A549 treated with Mapracorat at 1 μM for 4 hours (cell line): ENCODE data around the gene RPL32. TPM values are rescaled to one million over a fixed set of nuclear protein-coding genes. Genes with fewer than 3 reads are reported as not detected.

Source experiments
- total RNA-seq: library from RNA; stranded (reverse); fragments of 200-300 nt; extraction: Qiagen RNA extraction; gene quantifications from 5 replicates; pipeline ENCODE4 v1.2.3, GENCODE V29; 2022

The RPL32 gene
- 2,272 to 2,528 TPM (median 2,363 TPM) in 5 replicates for total RNA-seq

DNA sequence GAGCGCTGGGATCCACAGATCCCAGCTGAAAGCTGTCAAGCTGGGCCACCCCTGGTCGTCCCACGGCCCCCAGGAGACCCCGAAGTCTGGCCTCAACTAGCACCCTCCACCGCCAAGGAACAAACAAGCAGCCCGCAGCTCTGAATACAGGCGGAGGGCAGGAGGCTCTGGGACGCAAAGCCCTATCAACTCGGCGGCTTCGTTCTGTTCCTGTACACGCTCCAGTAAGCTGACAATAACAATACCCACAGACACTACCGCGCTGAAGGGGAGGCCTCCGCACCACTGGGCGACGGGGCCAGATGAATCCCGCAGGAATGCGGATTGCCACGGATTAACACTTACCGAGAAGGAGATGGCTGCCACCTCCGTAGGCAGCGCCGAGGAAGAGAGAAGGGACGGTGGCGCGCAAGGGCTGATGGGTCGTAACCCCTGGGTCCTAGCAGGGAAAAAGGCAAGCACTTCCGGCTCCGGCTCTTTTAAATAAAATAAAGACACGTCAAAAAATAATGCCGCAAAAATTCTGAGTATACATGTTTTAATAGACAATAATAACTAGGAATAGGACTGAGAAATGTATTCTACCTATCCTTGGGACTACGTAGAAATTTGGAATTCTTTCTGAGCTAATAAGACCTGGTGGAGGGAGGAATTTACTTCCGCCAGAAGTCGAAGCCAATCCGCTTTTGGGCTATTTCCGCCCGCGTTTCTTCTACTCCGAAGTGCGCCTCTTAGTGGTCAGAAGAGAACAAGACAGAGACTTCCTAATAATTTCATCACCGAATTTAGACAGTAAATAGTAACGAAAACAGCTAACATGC is at the start of gene RPL32:
Gene RPL32, minus strand, starts transcription at position 417 of the 821 bp plus-strand sequence. CDS start 1,328 bp downstream, outside the sequence.

DNA sequence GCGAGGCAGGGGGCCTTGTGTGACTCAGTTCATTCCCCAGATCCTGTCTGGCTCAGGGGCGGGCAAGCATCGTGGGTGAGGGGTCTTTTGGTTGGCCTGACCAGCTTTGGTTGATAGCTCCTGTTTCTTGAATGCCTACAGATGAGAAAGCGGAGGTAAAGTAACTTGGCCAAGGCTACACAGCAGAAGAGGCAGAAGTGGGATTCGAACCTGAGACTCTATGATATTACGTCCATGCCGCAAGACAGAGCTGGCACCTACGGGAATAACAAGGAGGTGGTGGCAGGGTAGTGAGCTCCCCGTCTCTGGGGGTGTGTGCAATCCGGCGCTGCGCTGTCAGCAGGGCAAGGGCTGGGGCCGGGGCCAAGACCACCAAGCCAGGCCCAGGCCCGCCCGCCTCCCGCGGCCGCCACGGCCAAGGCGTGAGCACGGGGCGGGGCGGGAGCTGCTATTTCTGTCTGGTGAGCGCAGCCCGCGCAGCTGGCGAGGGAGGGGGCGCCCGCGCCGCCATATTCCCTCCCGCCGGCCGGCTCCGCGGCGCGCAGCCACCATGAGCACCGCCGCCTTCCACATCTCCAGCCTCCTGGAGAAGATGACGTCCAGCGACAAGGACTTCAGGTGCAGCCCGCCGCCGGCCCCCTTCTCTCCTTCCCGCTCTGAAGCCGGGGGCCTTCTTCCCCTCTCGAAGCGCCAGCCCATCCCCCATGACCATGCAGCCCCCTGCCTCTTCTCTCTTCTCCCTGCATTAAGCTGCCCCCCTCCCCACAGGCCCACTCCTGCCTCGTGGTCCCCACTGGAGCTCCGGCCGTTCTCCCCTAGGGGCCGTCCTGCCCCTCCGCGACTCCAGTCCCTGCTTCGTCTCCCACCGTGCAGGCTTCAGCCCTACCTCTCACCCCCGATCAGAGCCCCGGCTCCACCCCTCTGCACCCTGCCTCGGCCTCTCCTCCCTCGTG is 44.9 kb downstream of the RPL32 start, which contains the start of gene CAND2:
Gene CAND2, plus strand, starts transcription at position 510 of the 953 bp plus-strand sequence. Its CDS starts 41 bp downstream, at position 551.

Other genes starting within 250 kb of the RPL32 start
- 57.5 to 67.0 TPM (median 61.6 TPM) in 5 replicates for gene RAF1, start 177.4 kb downstream of the RPL32 start, total RNA-seq
- 0.13 to 0.43 TPM (median 0.20 TPM) in 5 replicates for gene TMEM40, start 82.3 kb downstream of the RPL32 start, total RNA-seq
- 0.35 to 0.52 TPM (median 0.49 TPM) in 5 replicates for gene CAND2, start 44.9 kb downstream of the RPL32 start, total RNA-seq
- 12.5 to 20.2 TPM (median 17.9 TPM) in 5 replicates for gene IQSEC1, start 231.9 kb upstream of the RPL32 start, total RNA-seq